ENCODE measurements around the gene SUGT1. TPM values are rescaled to one million over a fixed set of nuclear protein-coding genes. Genes with fewer than 3 reads are reported as not detected.

The SUGT1 gene
- total and polyA plus RNA-seq, 2 experiments from 2014 or later: 61.3 to 172 TPM

DNA sequence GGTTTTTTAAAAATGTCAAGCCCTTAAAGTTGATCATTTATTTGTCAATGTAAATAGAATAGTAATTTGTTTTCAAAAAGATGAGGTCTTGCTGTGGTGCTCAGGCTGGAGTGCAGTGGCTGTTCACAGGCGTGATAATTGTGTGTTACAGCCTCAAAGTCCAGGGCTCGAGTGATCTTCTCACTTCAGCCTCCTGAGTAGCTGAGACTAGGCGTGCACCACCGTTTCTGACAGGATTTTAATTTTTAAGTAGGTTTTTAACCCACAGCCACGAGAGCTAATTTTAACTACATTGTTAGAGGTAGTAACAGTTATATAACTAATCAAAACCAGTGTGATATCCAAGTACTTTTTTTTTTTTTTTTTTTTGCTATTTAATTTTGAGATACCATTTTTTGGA is 43.9 kb downstream of the SUGT1 start:
- TF ChIP-seq JUNB (IDR thresholded peaks at IDR 0.05; ENCODE audit: unreplicated experiment) (no peak), CREB1 (CRISPR knock-in tag; IDR thresholded peaks at IDR 0.05; ENCODE audit: low read depth) (no peak), ZNF331 (CRISPR knock-in tag; IDR thresholded peaks at IDR 0.05; ENCODE audit: low read depth) (no peak), ZNF114 (CRISPR knock-in tag; IDR thresholded peaks at IDR 0.05) (no peak), ZNF462 (CRISPR knock-in tag; IDR thresholded peaks at IDR 0.05) (no peak)
- TF ChIP-seq, protein P1, sequence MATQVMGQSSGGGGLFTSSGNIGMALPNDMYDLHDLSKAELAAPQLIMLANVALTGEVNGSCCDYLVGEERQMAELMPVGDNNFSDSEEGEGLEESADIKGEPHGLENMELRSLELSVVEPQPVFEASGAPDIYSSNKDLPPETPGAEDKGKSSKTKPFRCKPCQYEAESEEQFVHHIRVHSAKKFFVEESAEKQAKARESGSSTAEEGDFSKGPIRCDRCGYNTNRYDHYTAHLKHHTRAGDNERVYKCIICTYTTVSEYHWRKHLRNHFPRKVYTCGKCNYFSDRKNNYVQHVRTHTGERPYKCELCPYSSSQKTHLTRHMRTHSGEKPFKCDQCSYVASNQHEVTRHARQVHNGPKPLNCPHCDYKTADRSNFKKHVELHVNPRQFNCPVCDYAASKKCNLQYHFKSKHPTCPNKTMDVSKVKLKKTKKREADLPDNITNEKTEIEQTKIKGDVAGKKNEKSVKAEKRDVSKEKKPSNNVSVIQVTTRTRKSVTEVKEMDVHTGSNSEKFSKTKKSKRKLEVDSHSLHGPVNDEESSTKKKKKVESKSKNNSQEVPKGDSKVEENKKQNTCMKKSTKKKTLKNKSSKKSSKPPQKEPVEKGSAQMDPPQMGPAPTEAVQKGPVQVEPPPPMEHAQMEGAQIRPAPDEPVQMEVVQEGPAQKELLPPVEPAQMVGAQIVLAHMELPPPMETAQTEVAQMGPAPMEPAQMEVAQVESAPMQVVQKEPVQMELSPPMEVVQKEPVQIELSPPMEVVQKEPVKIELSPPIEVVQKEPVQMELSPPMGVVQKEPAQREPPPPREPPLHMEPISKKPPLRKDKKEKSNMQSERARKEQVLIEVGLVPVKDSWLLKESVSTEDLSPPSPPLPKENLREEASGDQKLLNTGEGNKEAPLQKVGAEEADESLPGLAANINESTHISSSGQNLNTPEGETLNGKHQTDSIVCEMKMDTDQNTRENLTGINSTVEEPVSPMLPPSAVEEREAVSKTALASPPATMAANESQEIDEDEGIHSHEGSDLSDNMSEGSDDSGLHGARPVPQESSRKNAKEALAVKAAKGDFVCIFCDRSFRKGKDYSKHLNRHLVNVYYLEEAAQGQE (IDR thresholded peaks at IDR 0.05; ENCODE audit: unreplicated experiment): no peak
- H3K27ac Mint-ChIP-seq: no peak overlapping the region
- peaks cover 4% of the 10 kb centered on the region for H3K4me1 Mint-ChIP-seq
- no peaks in the 10 kb centered on the region for H3K9me3 Mint-ChIP-seq
- no peaks in the 10 kb centered on the region for H3F3A ChIP-seq (replicated peaks; ENCODE audit: low read depth)
- ATAC-seq (no peak), DNase-seq (ENCODE audit: low spot score) (no peak)
- no peaks in the 10 kb centered on the region for H4K20me1 ChIP-seq (replicated peaks; ENCODE audit: insufficient read depth)
- no peaks in the 10 kb centered on the region; the same call in 1 of the 2 replicates for H3K4me1 ChIP-seq (ENCODE audit: insufficient read depth)
- no peak overlapping the region for H3K4me2 ChIP-seq
- peaks cover 2% of the 10 kb centered on the region; the same call in 2 of the 3 replicates for H3K36me3 Mint-ChIP-seq (ENCODE audit: low read depth)
- H3K27me3 Mint-ChIP-seq (ENCODE audit: insufficient read depth, low read depth, poor library complexity): no peaks in the 10 kb centered on the region
- no peak overlapping the region for H2AFZ ChIP-seq
- no peaks in the 10 kb centered on the region for H3K9me2 ChIP-seq (ENCODE audit: insufficient read depth)
- H3K27me3 ChIP-seq (ENCODE audit: insufficient read depth): no peaks in the 10 kb centered on the region
- H3K36me3 ChIP-seq (ENCODE audit: insufficient read depth): no peaks in the 10 kb centered on the region; the same call in 1 of the 2 replicates
- no peaks in the 10 kb centered on the region for H3K79me2 ChIP-seq (replicated peaks; ENCODE audit: insufficient read depth)
- no peak overlapping the region for H3K4me3 ChIP-seq
- H3K4me3 Mint-ChIP-seq: no peak overlapping the region
- no peak overlapping the region for H3K27ac ChIP-seq (ENCODE audit: low read depth)

Measured in GM23338 (cell line).